ENCODE results near the gene PTPRN2.

Gene PTPRN2

GRCh38 chr7:157979636-157980340, 607.8 kb downstream of the PTPRN2 start:
- no peak for DNase-seq

GRCh38 chr7:157978766-157979165, 608.9 kb downstream of the PTPRN2 start:
- DNase-seq = no peak

- no peak for DNase-seq
These were observed 609.7 kb downstream of the PTPRN2 start for GRCh38 chr7:157977717-157978496.

- no peak for DNase-seq
These were observed 610.3 kb downstream of the PTPRN2 start for GRCh38 chr7:157977306-157977705.

GRCh38 chr7:157976406-157976805, 611.2 kb downstream of the PTPRN2 start:
- no peak for DNase-seq

- DNase-seq = no peak
These were observed 611.9 kb downstream of the PTPRN2 start for GRCh38 chr7:157975401-157976372.

- no peak for DNase-seq
These were observed 612.9 kb downstream of the PTPRN2 start for GRCh38 chr7:157974678-157975230.

- no peak for DNase-seq
These were observed 613.5 kb downstream of the PTPRN2 start for GRCh38 chr7:157973971-157974677.

- DNase-seq = no peak
These were observed 614.7 kb downstream of the PTPRN2 start for GRCh38 chr7:157972914-157973313.

- no peak for DNase-seq
These were observed 616.1 kb downstream of the PTPRN2 start for GRCh38 chr7:157971501-157971900.

- no peak for DNase-seq
These were observed 616.9 kb downstream of the PTPRN2 start for GRCh38 chr7:157970744-157971143.

GRCh38 chr7:157969995-157970394, 617.6 kb downstream of the PTPRN2 start:
- no peak for DNase-seq

- no peak for DNase-seq
These were observed 621.1 kb downstream of the PTPRN2 start for GRCh38 chr7:157966490-157966889.

- DNase-seq = no peak
These were observed 623.1 kb downstream of the PTPRN2 start for GRCh38 chr7:157964521-157964920.

- DNase-seq = no peak
These were observed 623.6 kb downstream of the PTPRN2 start for GRCh38 chr7:157964016-157964415.

GRCh38 chr7:157963526-157963925, 624.1 kb downstream of the PTPRN2 start:
- DNase-seq = no peak

- DNase-seq = no peak
These were observed 624.9 kb downstream of the PTPRN2 start for GRCh38 chr7:157962458-157963306.

- no peak for DNase-seq
These were observed 625.7 kb downstream of the PTPRN2 start for GRCh38 chr7:157961731-157962457.

GRCh38 chr7:157955348-157955999, 632.1 kb downstream of the PTPRN2 start:
- no peak for DNase-seq

GRCh38 chr7:157954901-157955300, 632.7 kb downstream of the PTPRN2 start:
- no peak for DNase-seq
